ENCODE data around the gene TMEM178A. TPM values are rescaled to one million over a fixed set of nuclear protein-coding genes. Genes with fewer than 3 reads are reported as not detected.

The TMEM178A gene
- total and polyA plus RNA-seq, 2 of the 4 experiments (the other 2 are of a cell fraction), result 0.18 to 1.8 TPM

DNA sequence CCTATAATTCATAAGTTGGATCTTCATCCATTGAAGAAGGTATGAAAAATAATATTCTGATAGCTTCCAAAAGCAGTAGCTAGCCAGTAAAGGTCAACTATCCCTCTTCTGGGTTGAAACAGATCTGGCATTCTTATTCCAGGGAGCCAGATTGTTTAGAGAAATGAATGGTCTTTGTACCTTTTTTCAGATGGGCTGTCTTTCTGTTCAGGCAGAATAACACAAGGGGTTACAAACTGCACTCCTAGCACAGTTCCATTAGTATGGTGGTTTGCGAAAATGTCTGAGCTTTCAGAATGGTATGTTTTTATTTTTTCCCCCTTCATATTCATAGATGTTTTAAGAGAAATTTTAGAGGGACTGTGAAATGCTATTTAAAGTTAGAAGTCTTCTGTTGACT, 47.5 kb upstream of the TMEM178A start (continued):
- no peak for TF ChIP-seq RFX5 (IDR thresholded peaks at IDR 0.05; ENCODE audit: low read depth, low read length)

DNA sequence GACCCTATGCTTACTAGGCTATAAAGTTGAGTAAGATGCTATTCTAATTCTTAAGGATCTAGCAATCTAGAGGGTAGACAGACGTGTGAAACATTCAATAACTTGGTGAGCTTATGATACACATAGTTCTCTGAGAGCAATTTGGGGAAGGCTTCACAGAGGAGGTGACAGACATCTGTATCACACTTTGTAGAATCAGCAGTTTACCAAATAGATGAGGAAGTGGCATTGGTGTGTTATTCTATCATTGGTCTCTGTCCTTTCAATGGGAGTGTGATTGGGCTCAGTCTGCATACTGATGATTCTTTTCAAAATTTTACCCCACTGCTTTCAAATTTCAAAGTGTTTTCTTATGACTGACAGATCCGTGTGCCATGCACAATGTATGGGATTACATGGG, 47.0 kb upstream of the TMEM178A start:
- ATAC-seq (ENCODE audit: low read depth), result no peak
- peaks cover 4% of the 10 kb centered on the region; the same call in 1 of the 2 replicates for H3K9me1 ChIP-seq (ENCODE audit: insufficient read depth, low read length)
- no peak overlapping the region for H2BK120ac ChIP-seq (ENCODE audit: low read depth, low read length)
- H2BK15ac ChIP-seq (ENCODE audit: low read depth, low read length), result no peak overlapping the region
- intact Hi-C loops (cut with micrococcal nuclease) (no loop called here), in situ Hi-C loops (cut with MboI; ENCODE audit: low sequenced_read_pairs) (no loop called here), dilution Hi-C loops (cut with HindIII; ENCODE audit: low sequenced_read_pairs, unreplicated experiment) (no loop called here)
- no peak overlapping the region for H2BK20ac ChIP-seq (ENCODE audit: low read depth, low read length)
- no peaks in the 10 kb centered on the region for H3K9me3 ChIP-seq (ENCODE audit: control insufficient read depth, insufficient read depth, low read length)
- CTCF ChIA-PET, result interaction anchor here (1.3 kb wide), 1 partner anchor 25 kb away, joined by 3 read pairs; no protein-coding TSS in a partner anchor
- H3K79me1 ChIP-seq (ENCODE audit: low read depth in 1 of 2, low read length in 2 of 2), result no peaks in the 10 kb centered on the region
- no peaks in the 10 kb centered on the region for H4K20me1 ChIP-seq (ENCODE audit: insufficient read depth, low read length)
- BruUV-seq (replicated peaks), result no TSS peak
- H4K5ac ChIP-seq (ENCODE audit: low read depth, low read length), result no peak overlapping the region
- peaks cover 7% of the 10 kb centered on the region for H3K27me3 ChIP-seq (ENCODE audit: control insufficient read depth, insufficient read depth, low read length)
- no peak overlapping the region for H3K4me2 ChIP-seq (ENCODE audit: low read depth, low read length)
- no peak for TF ChIP-seq CEBPB (IDR thresholded peaks at IDR 0.05; ENCODE audit: low read depth, low read length)
- TF ChIP-seq BHLHE40 (IDR thresholded peaks at IDR 0.05; ENCODE audit: low read depth, low read length), result no peak
- TF ChIP-seq, protein P1, sequence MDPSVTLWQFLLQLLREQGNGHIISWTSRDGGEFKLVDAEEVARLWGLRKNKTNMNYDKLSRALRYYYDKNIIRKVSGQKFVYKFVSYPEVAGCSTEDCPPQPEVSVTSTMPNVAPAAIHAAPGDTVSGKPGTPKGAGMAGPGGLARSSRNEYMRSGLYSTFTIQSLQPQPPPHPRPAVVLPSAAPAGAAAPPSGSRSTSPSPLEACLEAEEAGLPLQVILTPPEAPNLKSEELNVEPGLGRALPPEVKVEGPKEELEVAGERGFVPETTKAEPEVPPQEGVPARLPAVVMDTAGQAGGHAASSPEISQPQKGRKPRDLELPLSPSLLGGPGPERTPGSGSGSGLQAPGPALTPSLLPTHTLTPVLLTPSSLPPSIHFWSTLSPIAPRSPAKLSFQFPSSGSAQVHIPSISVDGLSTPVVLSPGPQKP (IDR thresholded peaks at IDR 0.05; ENCODE audit: borderline replicate concordance, low read depth, low read length), result no peak
- no peak overlapping the region for H3K18ac ChIP-seq (ENCODE audit: low read depth, low read length)
- H3K4me1 ChIP-seq (ENCODE audit: control insufficient read depth, insufficient read depth, low read length), result no peaks in the 10 kb centered on the region
- no peak overlapping the region for H4K91ac ChIP-seq (ENCODE audit: insufficient read depth, low read depth, low read length)
- H3K36me3 ChIP-seq (ENCODE audit: control insufficient read depth, insufficient read depth, low read length), result no peaks in the 10 kb centered on the region
- no peak overlapping the region for H3K4me3 ChIP-seq (ENCODE audit: insufficient read depth, low read depth, low read length)
- H2AK5ac ChIP-seq (ENCODE audit: low read depth, low read length), result no peak overlapping the region
- no peak overlapping the region for H3K9ac ChIP-seq (ENCODE audit: low read depth, low read length)
- H2AK9ac ChIP-seq (replicated peaks; ENCODE audit: low read depth, low read length, poor library complexity), result no peak overlapping the region
- H3K23ac ChIP-seq (ENCODE audit: low read depth, low read length), result no peak overlapping the region
- no peak overlapping the region for H3K4ac ChIP-seq (ENCODE audit: low read depth, low read length)
- DNase-seq, result no peak
- no CpG with 5 or more reads among the region's 2 CpGs for WGBS, 2 experiments (ENCODE audit: extremely low coverage in 2 of 2, insufficient read length in 1 of 2)
- H4K8ac ChIP-seq (ENCODE audit: low read depth in 2 of 2, low read length in 2 of 2), result no peak overlapping the region
- H2AFZ ChIP-seq (replicated peaks; ENCODE audit: low read length, poor library complexity), result no peak overlapping the region
- no peak overlapping the region for H3K56ac ChIP-seq (ENCODE audit: extremely low read depth, insufficient read depth, low read length)
- H3K27ac ChIP-seq (ENCODE audit: insufficient read depth, low read length), result no peak overlapping the region
- H3K14ac ChIP-seq (replicated peaks; ENCODE audit: low read depth, low read length), result no peak overlapping the region
- H2BK5ac ChIP-seq (ENCODE audit: low read depth, low read length, poor library complexity, severe bottlenecking), result no peak overlapping the region
- POLR2A ChIA-PET (ENCODE audit: unreplicated experiment), result no interaction called here

All from IMR-90 (cell line).